ENCODE results near the gene RTN4RL1.

DNA sequence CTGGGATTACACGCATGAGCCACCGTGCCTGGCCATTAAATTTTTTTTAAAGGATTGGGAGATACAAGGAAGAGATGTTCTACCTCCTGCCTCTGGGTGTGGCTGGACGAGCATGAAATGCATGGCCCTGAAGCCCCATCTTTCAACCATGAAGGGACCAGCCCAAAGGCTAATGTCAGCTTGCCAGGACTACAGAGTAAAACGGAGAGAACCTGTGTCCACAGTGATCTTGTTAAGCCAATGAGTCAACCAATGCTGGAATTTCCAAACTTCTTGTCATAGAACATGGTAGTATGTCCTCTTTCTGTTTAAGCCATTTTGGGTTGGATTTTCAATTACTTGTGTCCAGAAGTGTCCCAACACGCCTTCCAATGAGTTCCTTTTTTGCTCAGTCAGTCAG, 71.3 kb downstream of the RTN4RL1 start:
- TF ChIP-seq, protein P1, sequence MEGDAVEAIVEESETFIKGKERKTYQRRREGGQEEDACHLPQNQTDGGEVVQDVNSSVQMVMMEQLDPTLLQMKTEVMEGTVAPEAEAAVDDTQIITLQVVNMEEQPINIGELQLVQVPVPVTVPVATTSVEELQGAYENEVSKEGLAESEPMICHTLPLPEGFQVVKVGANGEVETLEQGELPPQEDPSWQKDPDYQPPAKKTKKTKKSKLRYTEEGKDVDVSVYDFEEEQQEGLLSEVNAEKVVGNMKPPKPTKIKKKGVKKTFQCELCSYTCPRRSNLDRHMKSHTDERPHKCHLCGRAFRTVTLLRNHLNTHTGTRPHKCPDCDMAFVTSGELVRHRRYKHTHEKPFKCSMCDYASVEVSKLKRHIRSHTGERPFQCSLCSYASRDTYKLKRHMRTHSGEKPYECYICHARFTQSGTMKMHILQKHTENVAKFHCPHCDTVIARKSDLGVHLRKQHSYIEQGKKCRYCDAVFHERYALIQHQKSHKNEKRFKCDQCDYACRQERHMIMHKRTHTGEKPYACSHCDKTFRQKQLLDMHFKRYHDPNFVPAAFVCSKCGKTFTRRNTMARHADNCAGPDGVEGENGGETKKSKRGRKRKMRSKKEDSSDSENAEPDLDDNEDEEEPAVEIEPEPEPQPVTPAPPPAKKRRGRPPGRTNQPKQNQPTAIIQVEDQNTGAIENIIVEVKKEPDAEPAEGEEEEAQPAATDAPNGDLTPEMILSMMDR (tag by site-specific recombination; IDR thresholded peaks at IDR 0.05): no peak
- no peak for TF ChIP-seq ZNF248 (tag by site-specific recombination; IDR thresholded peaks at IDR 0.05)
- TF ChIP-seq, protein P2, sequence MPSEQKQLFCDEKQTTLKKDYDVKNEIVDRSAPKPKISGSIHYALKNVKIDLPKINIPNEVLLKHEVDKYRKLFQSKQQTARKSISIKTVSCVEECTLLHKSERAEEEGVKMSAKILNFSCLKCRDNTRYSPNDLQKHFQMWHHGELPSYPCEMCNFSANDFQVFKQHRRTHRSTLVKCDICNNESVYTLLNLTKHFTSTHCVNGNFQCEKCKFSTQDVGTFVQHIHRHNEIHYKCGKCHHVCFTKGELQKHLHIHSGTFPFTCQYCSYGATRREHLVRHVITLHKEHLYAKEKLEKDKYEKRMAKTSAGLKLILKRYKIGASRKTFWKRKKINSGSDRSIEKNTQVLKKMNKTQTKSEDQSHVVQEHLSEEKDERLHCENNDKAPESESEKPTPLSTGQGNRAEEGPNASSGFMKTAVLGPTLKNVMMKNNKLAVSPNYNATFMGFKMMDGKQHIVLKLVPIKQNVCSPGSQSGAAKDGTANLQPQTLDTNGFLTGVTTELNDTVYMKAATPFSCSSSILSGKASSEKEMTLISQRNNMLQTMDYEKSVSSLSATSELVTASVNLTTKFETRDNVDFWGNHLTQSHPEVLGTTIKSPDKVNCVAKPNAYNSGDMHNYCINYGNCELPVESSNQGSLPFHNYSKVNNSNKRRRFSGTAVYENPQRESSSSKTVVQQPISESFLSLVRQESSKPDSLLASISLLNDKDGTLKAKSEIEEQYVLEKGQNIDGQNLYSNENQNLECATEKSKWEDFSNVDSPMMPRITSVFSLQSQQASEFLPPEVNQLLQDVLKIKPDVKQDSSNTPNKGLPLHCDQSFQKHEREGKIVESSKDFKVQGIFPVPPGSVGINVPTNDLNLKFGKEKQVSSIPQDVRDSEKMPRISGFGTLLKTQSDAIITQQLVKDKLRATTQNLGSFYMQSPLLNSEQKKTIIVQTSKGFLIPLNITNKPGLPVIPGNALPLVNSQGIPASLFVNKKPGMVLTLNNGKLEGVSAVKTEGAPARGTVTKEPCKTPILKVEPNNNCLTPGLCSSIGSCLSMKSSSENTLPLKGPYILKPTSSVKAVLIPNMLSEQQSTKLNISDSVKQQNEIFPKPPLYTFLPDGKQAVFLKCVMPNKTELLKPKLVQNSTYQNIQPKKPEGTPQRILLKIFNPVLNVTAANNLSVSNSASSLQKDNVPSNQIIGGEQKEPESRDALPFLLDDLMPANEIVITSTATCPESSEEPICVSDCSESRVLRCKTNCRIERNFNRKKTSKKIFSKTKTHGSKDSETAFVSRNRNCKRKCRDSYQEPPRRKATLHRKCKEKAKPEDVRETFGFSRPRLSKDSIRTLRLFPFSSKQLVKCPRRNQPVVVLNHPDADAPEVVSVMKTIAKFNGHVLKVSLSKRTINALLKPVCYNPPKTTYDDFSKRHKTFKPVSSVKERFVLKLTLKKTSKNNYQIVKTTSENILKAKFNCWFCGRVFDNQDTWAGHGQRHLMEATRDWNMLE (tag by site-specific recombination; conservative IDR thresholded peaks at IDR 0.05; ENCODE audit: low read depth): no peak

Measured in HEK293 (cell line).